GM12878 (cell line): ENCODE data around the gene HS6ST3. TPM values are rescaled to one million over a fixed set of nuclear protein-coding genes. Genes with fewer than 3 reads are reported as not detected.

Source experiments
- ATAC-seq: fragments of 200-7000 bp; cut with Tn5 transposase; 3 replicates; pipeline ENCODE4 v1.9.1; 2020; ENCODE audit warnings: mild to moderate bottlenecking, moderate library complexity
- BruUV-seq: library from RNA; stranded (reverse); fragments of 400-500 nt; replicated peaks from 2 replicates; lab custom pipeline; 2021; lab: Mats Ljungman, UMichigan
- CTCF ChIA-PET: fragments of 300-600 bp; sonication (Branson Sonifier 250); formaldehyde crosslinking; extraction: SDS; loops from one replicate; lab custom pipeline; 2021; ENCODE audit warnings: inconsistent platforms; lab: Yijun Ruan, JAX
- POLR2A ChIA-PET: fragments of 350-600 bp; formaldehyde crosslinking; extraction: SDS; loops from one replicate; lab custom pipeline; 2021; ENCODE audit warnings: inconsistent platforms; lab: Charles Lee
- RAD21 ChIA-PET: fragments of 300-600 bp; sonication (Branson Sonifier 250); formaldehyde crosslinking; loops from one replicate; lab custom pipeline; 2023; ENCODE audit warnings: antibody characterized with exemption; ENCODE audit not compliant: unreplicated experiment; lab: Charles Lee
- SMC1A ChIA-PET: fragments of 300-600 bp; sonication (Branson Sonifier 250); formaldehyde crosslinking; loops from one replicate; lab custom pipeline; 2023; ENCODE audit not compliant: unreplicated experiment, uncharacterized antibody; lab: Charles Lee
- DNase-seq: peaks from one replicate; pipeline ENCODE4 v3.0.0-alpha.2; 2011; ENCODE audit warnings: low read depth, low spot score
- FAIRE-seq: peaks from 3 replicates; lab custom pipeline; 2011; peaks lifted over from hg19 to GRCh38; lab: Jason Lieb, UNC
- H2AFZ ChIP-seq: 2 replicates; pipeline ENCODE4 v1.6.0; 2011; ENCODE audit warnings: low read depth, low read length, control low read depth; ENCODE audit not compliant: control insufficient read depth
- H3K27ac ChIP-seq: 2 replicates; pipeline ENCODE4 v1.5.1; 2011; ENCODE audit warnings: control low read depth; ENCODE audit not compliant: control insufficient read depth, insufficient read depth
- H3K27me3 ChIP-seq, 2 experiments: replicated peaks in 1 of 2; 2 replicates each; pipeline versions ENCODE4 v1.6.0 to v1.6.1; 2011; ENCODE audit warnings: low read length in 1 of 2; ENCODE audit not compliant: control insufficient read depth in 2 of 2, insufficient read depth in 2 of 2
- H3K36me3 ChIP-seq, 2 experiments: 2 replicates each; pipeline ENCODE4 v1.5.1; 2011; ENCODE audit warnings: low read length in 1 of 2; ENCODE audit not compliant: control insufficient read depth in 2 of 2, insufficient read depth in 2 of 2
- H3K4me1 ChIP-seq: 2 replicates; pipeline ENCODE4 v1.6.1; 2011; ENCODE audit warnings: mild to moderate bottlenecking, low read length, moderate library complexity, mixed read lengths; ENCODE audit not compliant: control insufficient read depth, insufficient read depth
- H3K4me2 ChIP-seq: 2 replicates; pipeline ENCODE4 v1.6.0; 2011; ENCODE audit warnings: control low read depth; ENCODE audit not compliant: control insufficient read depth, insufficient read depth
- H3K4me3 ChIP-seq: fragments of 200-600 bp; sonication (generic); 2 replicates; pipeline ENCODE4 v1.5.1; 2016
- H3K79me2 ChIP-seq: 2 replicates; pipeline ENCODE4 v1.6.0; 2011; ENCODE audit warnings: low read length; ENCODE audit not compliant: control insufficient read depth, insufficient read depth
- H3K9ac ChIP-seq: 2 replicates; pipeline ENCODE4 v1.8.0; 2011; ENCODE audit warnings: low read length, control low read depth, mixed read lengths; ENCODE audit not compliant: control insufficient read depth, insufficient read depth
- H3K9me3 ChIP-seq: replicated peaks from 3 replicates; pipeline ENCODE4 v1.5.1; 2011; ENCODE audit warnings: mild to moderate bottlenecking, low read length; ENCODE audit not compliant: control insufficient read depth, insufficient read depth
- H4K20me1 ChIP-seq: 2 replicates; pipeline ENCODE4 v1.6.0; 2011; ENCODE audit not compliant: control insufficient read depth, insufficient read depth
- BCL3 ChIP-seq: IDR thresholded peaks from 2 replicates; pipeline ENCODE4 v1.6.1; 2011; ENCODE audit warnings: borderline replicate concordance, low read depth, mild to moderate bottlenecking, moderate library complexity, low read length; ENCODE audit not compliant: insufficient read depth, poor library complexity, severe bottlenecking
- CBX5 ChIP-seq: sonication (generic); IDR thresholded peaks from 2 replicates; pipeline ENCODE4 v1.6.1; 2016; ENCODE audit warnings: low read depth, moderate library complexity, mild to moderate bottlenecking, inconsistent platforms
- IKZF1 ChIP-seq: fragments of 450-650 bp; conservative IDR thresholded peaks from 2 replicates; pipeline ENCODE4 v1.6.1; 2017; ENCODE audit warnings: antibody characterized with exemption, mild to moderate bottlenecking
- PRDM15 ChIP-seq: fragments of 450-650 bp; formaldehyde crosslinking; IDR thresholded peaks from 2 replicates; pipeline ENCODE4 v1.4.0; 2020; ENCODE audit warnings: mild to moderate bottlenecking, moderate library complexity
- RBBP5 ChIP-seq: fragments of 200-600 bp; sonication (generic); conservative IDR thresholded peaks from 2 replicates; pipeline ENCODE4 v1.6.1; 2016
- REST ChIP-seq: IDR thresholded peaks from 2 replicates; pipeline ENCODE4 v1.6.1; 2012; ENCODE audit warnings: mild to moderate bottlenecking, low read depth, low read length
- SMAD1 ChIP-seq: fragments of 450-650 bp; IDR thresholded peaks from 2 replicates; pipeline ENCODE4 v1.6.1; 2018; ENCODE audit warnings: mild to moderate bottlenecking, low read depth; ENCODE audit not compliant: partially characterized antibody
- WRNIP1 ChIP-seq: IDR thresholded peaks from 2 replicates; pipeline ENCODE4 v1.6.1; 2011; ENCODE audit warnings: low read depth, low read length, improper control_type of control experiment, borderline replicate concordance
- ZNF207 ChIP-seq: fragments of 450-650 bp; IDR thresholded peaks from 2 replicates; pipeline ENCODE4 v1.6.1; 2014; ENCODE audit warnings: antibody characterized with exemption, mild to moderate bottlenecking, borderline replicate concordance
- WGBS: methylation state at CpG from one replicate; pipeline ENCODE4 v1.1.6; 2016; ENCODE audit warnings: low lambda C conversion rate; ENCODE audit not compliant: insufficient replicate concordance, insufficient coverage; ENCODE audit errors: missing lambda C conversion rate; 5-methylcytosine and 5-hydroxymethylcytosine counted together
- in situ Hi-C: fragments of 300-500 bp; cut with MboI; formaldehyde crosslinking; loops from 9 replicates; pipeline ENCODE4 v1.14.3; 2018; ENCODE audit warnings: mixed read lengths
- intact Hi-C: fragments of 100-400 bp; cut with micrococcal nuclease; formaldehyde crosslinking; loops from one replicate; pipeline ENCODE4 v1.14.2; 2022; ENCODE audit not compliant: unreplicated experiment
- polyA plus RNA-seq, 11 experiments: library from polyadenylated mRNA; depleted of rRNA in 4 of 11; unstranded in 6 of 11; stranded (reverse) in 5 of 11; fragments of >200 nt; fragmentation: Nextera tagmentation in 4 of 11; fragmentation: Illumina TruSeq in 1 of 11; extraction: Ambion mirVana in 4 of 11; extraction: Trizol in 1 of 11; gene quantifications; 1 replicate in 1 of 11; 2 replicates in 10 of 11; pipeline versions ENCODE4 v1.2.1 to v1.2.3, GENCODE V29; 2011 to 2016; ENCODE audit warnings: inconsistent platforms in 2 of 11, missing spikeins in 2 of 11, low read depth in 1 of 11
- total RNA-seq, 4 experiments: library from RNA; depleted of rRNA in 3 of 4; stranded (reverse); fragments of >200 nt in 3 of 4; fragmentation: Illumina TruSeq in 1 of 4; extraction: Trizol in 1 of 4; gene quantifications; 2 replicates each; pipeline versions ENCODE4 v1.2.1 to v1.2.3, GENCODE V29; 2013 to 2021

The HS6ST3 gene
- total and polyA plus RNA-seq, 10 of the 15 experiments (the other 5 are each of a cell fraction or from before 2014, with no cell fraction given), result under 0.01 to 2.9 TPM; not detected in 8

- CTCF ChIA-PET, result interaction anchor here (1.0 kb wide), 1 partner anchor 10 kb away, joined by 3 read pairs; no protein-coding TSS in a partner anchor
- Histone ChIP-seq H3K27me3 (no peaks in the 10 kb centered on the region), H3K36me3 (no peaks in the 10 kb centered on the region), H4K20me1 (no peaks in the 10 kb centered on the region), H3K9ac (no peak overlapping the region), H3K79me2 (no peaks in the 10 kb centered on the region), H2AFZ (no peak overlapping the region), H3K27ac (no peak overlapping the region), H3K4me1 (no peaks in the 10 kb centered on the region), H3K4me3 (no peak overlapping the region), H3K4me2 (no peak overlapping the region), H3K9me3 (no peaks in the 10 kb centered on the region)
- in situ Hi-C loops, result no loop called here
- SMC1A ChIA-PET, result no interaction called here
- RAD21 ChIA-PET, result no interaction called here
- ATAC-seq (no peak), FAIRE-seq (no peak), DNase-seq (no peak)
- TF ChIP-seq ZNF207 (no peak), IKZF1 (no peak), RBBP5 (no peak)
- no TSS peak for BruUV-seq
- POLR2A ChIA-PET, result no interaction called here
- WGBS, result 31% methylated on average over 4 of the region's 4 CpGs
- intact Hi-C loops, result no loop called here
Observed at GRCh38 chr13:96492766-96493165, 402.9 kb downstream of the HS6ST3 start.

- WGBS, result 32% methylated on average over 5 of the region's 5 CpGs
- ChIA-PET RAD21 (no interaction called here), CTCF (no interaction called here), POLR2A (no interaction called here), SMC1A (no interaction called here)
- no peak overlapping the region for H3K27ac ChIP-seq
- H4K20me1 ChIP-seq, result no peaks in the 10 kb centered on the region
- BruUV-seq, result no TSS peak
- in situ Hi-C loops (no loop called here), intact Hi-C loops (no loop called here)
- no peaks in the 10 kb centered on the region for H3K9me3 ChIP-seq
- no peak overlapping the region for H3K9ac ChIP-seq
- no peaks in the 10 kb centered on the region for H3K4me1 ChIP-seq
- H3K79me2 ChIP-seq, result no peaks in the 10 kb centered on the region
- FAIRE-seq (no peak), ATAC-seq (no peak), DNase-seq (no peak)
- no peak overlapping the region for H3K4me2 ChIP-seq
- H3K27me3 ChIP-seq, result no peaks in the 10 kb centered on the region
- no peak overlapping the region for H3K4me3 ChIP-seq
- H2AFZ ChIP-seq, result no peak overlapping the region
- no peaks in the 10 kb centered on the region for H3K36me3 ChIP-seq
- TF ChIP-seq PRDM15 (CRISPR knock-in tag) (no peak), WRNIP1 (no peak), REST (no peak), BCL3 (no peak), CBX5 (no peak), SMAD1 (no peak)
Observed at GRCh38 chr13:96499656-96500055, 409.7 kb downstream of the HS6ST3 start.
